Fibroblast of peridontal ligament (primary cell): ENCODE measurements around the gene DLEU7.

ENCODE experiments used
- DNase-seq: peaks from one replicate; pipeline ENCODE4 v3.0.0-alpha.2; 2010; ENCODE audit errors: extremely low read depth

The DLEU7 gene

DNA sequence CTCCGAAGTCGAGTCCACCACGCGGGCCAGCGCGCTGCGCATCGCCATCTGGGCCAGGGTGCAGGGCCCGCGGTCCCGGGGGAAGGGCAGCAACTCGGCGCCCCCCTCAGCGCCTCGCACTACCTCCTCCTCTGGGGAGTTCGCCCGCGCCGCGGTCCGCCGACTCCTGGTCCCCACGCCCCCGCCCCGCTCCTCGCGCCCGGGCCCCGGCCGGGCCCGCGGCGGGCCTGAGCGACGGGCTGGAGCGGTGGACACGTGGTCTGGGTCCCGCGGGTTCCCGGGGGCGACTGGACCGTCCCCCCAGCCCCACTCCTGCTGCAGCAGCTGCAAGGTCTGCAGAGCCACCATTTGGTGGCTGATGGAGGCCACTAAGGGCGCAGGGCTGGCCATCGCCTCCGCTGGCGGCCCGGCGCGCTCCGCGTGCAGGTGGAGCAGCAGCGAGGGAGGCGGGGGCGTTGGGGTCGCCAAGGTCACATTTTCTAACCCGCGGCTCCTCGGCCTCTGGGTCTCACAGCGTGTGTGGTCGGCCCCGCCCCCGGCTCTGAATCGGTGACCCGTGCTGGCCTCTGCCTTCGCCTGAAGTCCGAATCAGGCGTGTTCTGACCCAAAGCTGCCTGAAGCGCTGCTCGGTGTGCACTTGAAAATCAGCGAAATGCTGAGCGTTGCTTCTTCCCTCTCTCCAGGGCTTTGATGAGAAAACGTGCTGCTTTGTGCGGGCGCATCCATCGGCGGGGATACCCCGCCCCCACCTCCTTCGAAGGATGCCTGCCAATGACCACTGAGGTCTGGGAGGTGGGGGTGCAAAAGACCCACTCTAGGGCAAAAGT is at the start of gene DLEU7:
Gene DLEU7 (minus strand): TSS at position 436 of the 827 bp plus-strand sequence. CDS start 46 bp downstream, at position 390.
- no peak for DNase-seq

DNA sequence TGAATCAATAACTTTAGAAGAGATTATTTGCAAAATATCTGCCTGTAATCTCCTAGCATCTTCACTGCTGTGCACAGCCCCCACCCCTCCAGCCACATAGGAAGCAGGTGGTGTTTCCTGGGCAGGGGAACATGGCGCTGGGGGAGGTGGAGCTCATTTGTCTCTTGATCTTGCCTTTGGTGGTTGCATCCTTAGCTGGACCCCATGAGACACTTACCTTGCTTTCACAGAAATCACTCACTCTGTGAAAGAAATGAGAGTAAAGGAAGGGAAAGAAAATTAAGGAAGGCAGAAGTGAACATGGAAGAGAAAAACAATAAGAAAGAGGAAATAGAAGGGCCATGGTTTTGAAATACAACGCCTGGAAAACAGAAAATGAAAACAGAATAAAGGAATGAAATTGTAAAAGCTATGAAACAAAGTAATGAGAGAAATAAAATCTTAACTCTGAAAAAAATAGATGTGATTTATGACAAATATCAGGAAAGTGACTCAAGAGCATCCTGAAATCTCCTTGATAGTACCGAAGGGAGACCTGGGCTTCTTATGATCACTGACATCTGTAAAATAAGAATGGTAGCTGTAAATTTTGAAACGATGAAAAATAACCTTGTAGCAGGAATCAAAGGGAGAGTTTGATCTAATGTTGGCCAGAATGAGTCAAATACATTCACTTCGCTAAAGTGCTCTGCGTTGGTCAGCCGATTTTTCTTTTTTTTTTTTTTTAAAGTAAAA is 48.9 kb upstream of the DLEU7 start:
- DNase-seq: no peak

GRCh38 chr13:50891206-50891605 is 47.7 kb upstream of the DLEU7 start:
- no peak for DNase-seq

DNA sequence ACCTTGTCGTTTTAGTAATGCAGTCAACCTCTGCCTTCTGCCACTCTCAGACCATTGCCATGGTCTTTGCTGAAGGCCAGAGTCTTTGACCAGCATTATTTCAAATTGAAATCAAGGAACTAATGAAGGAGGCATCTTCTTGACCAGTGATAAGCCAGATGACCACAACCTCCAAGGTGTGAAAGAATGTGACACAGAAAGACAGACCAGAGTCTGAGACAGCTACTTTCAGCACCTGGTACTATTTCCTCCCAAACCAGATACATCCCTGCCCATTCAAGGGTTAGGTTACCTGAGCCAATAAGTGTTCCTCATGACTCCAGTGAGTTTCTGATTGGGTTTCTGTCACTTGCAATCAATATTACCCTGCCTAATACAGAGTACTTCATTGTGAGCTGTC is 45.8 kb upstream of the DLEU7 start:
- DNase-seq: no peak

- DNase-seq: no peak
These were observed 44.9 kb upstream of the DLEU7 start for GRCh38 chr13:50888362-50888761.

DNA sequence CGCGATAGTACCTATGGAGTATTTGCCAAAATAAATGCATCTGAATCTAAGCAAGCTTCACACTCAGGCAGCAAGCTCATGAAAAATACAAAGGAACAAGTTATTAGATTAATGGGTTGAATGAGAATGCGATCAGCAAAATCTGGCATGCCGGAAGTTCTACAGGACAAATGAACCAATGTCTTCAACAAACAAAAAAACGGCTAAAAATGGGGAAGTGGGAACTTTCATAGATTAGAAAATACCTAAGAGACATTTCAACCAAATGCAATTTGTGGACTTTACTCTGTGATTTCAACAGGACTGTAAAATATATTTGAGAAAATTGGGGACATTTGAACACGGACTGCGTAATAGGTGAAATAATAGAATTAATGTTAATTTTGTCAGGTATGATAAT is 43.7 kb upstream of the DLEU7 start:
- DNase-seq: no peak

- DNase-seq: no peak
These were observed 40.8 kb upstream of the DLEU7 start for GRCh38 chr13:50884265-50884664.

GRCh38 chr13:50883728-50884127 is 40.2 kb upstream of the DLEU7 start:
- DNase-seq: no peak

GRCh38 chr13:50882816-50883435 is 39.4 kb upstream of the DLEU7 start:
- no peak for DNase-seq

DNA sequence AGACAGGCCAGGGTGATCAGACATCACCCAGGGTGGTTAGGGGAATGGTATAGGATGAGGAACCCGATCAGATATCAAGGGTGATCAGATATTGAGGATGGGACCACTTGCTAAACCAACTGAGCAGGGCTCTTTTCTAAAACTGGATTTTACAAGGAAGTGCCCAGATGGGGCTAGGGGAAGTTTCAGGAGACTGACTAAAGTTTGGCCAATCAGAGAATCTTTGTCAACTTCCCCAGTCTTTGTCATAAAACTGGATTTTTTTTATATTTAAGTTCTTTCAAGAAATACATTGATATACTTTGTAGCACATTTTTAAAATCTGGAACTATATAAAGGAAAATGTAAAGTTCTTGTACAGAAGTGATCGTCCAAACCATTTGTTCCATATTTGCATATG is 30.5 kb upstream of the DLEU7 start:
- no peak for DNase-seq

DNA sequence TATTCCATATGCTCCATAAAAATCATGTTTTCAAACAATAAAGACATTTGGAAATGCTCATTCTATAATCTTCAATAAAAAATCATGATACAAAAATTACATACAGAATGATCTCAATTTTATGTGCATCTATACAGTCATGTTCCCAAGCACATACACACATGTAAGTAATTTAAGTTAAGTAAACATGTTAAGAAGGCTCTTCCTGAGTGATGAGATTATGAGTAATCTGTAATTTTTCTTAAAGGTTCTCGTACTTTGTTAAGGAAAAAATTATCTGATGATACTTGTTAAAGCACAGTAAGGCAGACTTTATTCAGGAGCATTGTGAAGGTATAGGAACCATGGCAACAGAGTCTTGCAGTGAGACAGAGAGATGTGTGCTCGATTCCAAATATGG is 30.0 kb upstream of the DLEU7 start:
- peak; percentile 48 for DNase-seq

- DNase-seq: no peak
These were observed 27.9 kb upstream of the DLEU7 start for GRCh38 chr13:50871405-50871804.

GRCh38 chr13:50867637-50867945 is 24.1 kb upstream of the DLEU7 start:
- DNase-seq: no peak

DNA sequence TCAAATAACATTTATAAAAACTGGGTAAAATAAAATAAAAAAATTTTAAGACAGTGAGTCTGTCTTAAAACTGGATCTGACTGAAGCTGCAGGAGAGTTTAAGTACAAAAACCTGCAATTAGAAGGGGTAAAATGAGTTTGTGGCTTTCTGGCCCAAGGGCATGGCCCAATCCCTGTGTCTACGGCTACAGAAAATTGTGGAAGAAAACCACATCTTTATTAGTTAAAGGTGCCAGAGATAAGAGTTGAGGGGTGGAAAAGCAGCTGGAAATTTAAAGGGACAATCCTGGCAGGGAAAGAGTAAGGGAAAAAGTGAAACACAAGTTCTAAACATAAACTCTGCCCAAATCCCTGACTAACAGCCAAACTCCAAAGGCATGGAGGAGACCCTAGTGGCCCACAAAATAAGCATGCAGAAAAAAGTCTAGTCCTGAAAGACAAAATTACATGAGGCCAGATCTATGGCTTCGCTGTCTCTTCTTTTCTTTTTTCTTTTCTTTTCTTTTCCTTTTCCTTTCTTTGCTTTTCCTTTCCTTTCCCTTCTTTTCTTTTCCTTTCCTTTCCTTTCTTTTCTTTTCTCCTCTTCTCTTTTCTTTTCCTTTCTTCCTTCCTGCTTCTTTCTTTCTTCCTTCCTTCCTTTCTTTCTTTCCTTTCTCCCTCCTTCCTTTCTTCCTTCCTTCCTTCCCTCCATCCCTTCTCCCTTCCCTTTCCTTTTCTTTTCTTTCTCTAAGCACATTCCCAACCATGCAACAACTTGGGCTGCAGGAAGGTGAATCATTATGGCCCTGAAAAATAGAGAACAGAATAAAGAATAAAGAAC is 23.5 kb upstream of the DLEU7 start:
- peak; percentile 49 for DNase-seq

GRCh38 chr13:50864492-50864891 is 21.0 kb upstream of the DLEU7 start:
- no peak for DNase-seq

- DNase-seq: no peak
These were observed 12.2 kb upstream of the DLEU7 start for GRCh38 chr13:50855681-50856080.

- DNase-seq: no peak
These were observed 7.0 kb upstream of the DLEU7 start for GRCh38 chr13:50850445-50850844.

GRCh38 chr13:50847501-50847900 is 4.0 kb upstream of the DLEU7 start:
- DNase-seq: no peak

- DNase-seq: no peak
These were observed 3.5 kb upstream of the DLEU7 start for GRCh38 chr13:50846861-50847475.

GRCh38 chr13:50845211-50845610 is 1.7 kb upstream of the DLEU7 start:
- DNase-seq: peak; percentile 46

DNA sequence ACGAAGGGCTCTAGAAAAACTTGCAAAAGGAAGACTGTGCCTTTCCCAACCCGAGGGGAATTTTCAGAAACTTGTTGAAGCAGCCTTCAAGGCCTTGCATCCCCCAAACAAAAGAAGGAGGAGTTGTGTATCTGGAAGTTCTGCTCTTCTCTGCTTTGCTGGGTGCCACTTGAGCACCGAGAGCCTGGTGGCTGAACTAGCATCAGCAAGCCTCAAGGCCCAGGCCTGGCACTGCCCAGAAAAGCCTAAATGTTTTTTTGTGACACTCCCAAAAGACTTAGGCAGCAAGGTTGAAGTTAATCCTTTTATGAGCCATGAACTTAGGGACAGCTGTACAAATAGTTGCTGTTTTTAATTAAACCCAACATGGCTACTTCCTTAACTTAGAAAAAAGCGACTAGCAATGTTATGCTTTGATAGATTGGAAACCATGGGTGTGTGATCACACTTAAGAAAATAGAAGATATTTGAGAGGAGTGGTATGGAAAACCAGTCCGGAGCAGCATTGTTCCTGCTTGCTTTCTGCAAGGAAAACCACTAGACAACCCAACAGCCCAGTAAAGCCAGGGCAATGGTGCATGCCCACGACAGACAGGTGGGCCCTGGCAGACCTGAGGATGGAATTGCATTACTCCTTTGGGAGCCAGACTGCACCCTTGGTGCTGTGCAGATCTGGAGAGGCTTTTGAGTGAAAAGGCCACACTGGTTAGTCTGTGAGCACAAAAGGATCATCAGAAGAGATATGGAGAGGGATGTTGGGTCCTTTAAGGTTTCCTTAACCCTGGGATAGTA is 788 bp upstream of the DLEU7 start:
- DNase-seq: no peak
